Trophoblast cell (in vitro differentiated cells and primary cell): Measurements from ENCODE around the gene PPFIBP2.

Experiments
- DNase-seq, 2 donors: peaks; one replicate each; pipeline ENCODE4 v3.0.0-alpha.2; 2016
- H2AFZ ChIP-seq: 2 replicates; pipeline ENCODE4 v1.6.1; 2013; ENCODE audit warnings: low read length, moderate library complexity, mild to moderate bottlenecking; ENCODE audit not compliant: insufficient read depth, poor library complexity
- H2AK5ac ChIP-seq: 2 replicates; pipeline ENCODE4 v1.6.1; 2013; ENCODE audit warnings: mild to moderate bottlenecking, low read length
- H2BK120ac ChIP-seq: 2 replicates; pipeline ENCODE4 v1.6.1; 2013; ENCODE audit warnings: low read length, mild to moderate bottlenecking, moderate library complexity; ENCODE audit not compliant: insufficient read depth, poor library complexity
- H2BK12ac ChIP-seq: 2 replicates; pipeline ENCODE4 v1.6.1; 2013; ENCODE audit warnings: mild to moderate bottlenecking, low read length, moderate library complexity
- H2BK5ac ChIP-seq: 2 replicates; pipeline ENCODE4 v1.6.1; 2013; ENCODE audit warnings: low read length, low read depth, moderate library complexity, mild to moderate bottlenecking; ENCODE audit not compliant: poor library complexity
- H3K14ac ChIP-seq: 2 replicates; pipeline ENCODE4 v1.6.1; 2013; ENCODE audit warnings: mild to moderate bottlenecking, low read length
- H3K18ac ChIP-seq: 2 replicates; pipeline ENCODE4 v1.6.1; 2013; ENCODE audit warnings: mild to moderate bottlenecking, low read length
- H3K23ac ChIP-seq: 2 replicates; pipeline ENCODE4 v1.6.1; 2013; ENCODE audit warnings: low read length
- H3K27ac ChIP-seq: 2 replicates; pipeline ENCODE4 v1.5.1; 2013; ENCODE audit warnings: low read depth, mild to moderate bottlenecking, inconsistent platforms, low read length, moderate library complexity
- H3K27me3 ChIP-seq: 2 replicates; pipeline ENCODE4 v1.6.1; 2013; ENCODE audit warnings: inconsistent platforms, mild to moderate bottlenecking, low read length, moderate library complexity; ENCODE audit not compliant: insufficient read depth
- H3K36me3 ChIP-seq, 2 experiments: 1 replicate in 1 of 2; 2 replicates in 1 of 2; pipeline ENCODE4 v1.6.1; 2013; ENCODE audit warnings: low read length in 2 of 2, mild to moderate bottlenecking in 2 of 2, moderate library complexity in 1 of 2; ENCODE audit not compliant: insufficient read depth in 2 of 2, control insufficient read depth in 1 of 2
- H3K4ac ChIP-seq: 2 replicates; pipeline ENCODE4 v1.6.1; 2013; ENCODE audit warnings: low read depth, mild to moderate bottlenecking, low read length, moderate library complexity
- H3K4me1 ChIP-seq, 2 experiments: 1 replicate in 1 of 2; 2 replicates in 1 of 2; pipeline ENCODE4 v1.6.1; 2013; ENCODE audit warnings: low read length in 2 of 2, mild to moderate bottlenecking in 2 of 2, moderate library complexity in 1 of 2; ENCODE audit not compliant: insufficient read depth in 2 of 2, control insufficient read depth in 1 of 2
- H3K4me2 ChIP-seq: 2 replicates; pipeline ENCODE4 v1.6.1; 2013; ENCODE audit warnings: inconsistent platforms, mild to moderate bottlenecking, low read length, moderate library complexity
- H3K4me3 ChIP-seq: 2 replicates; pipeline ENCODE4 v1.5.1; 2013; ENCODE audit warnings: mild to moderate bottlenecking, low read depth, low read length, inconsistent platforms
- H3K79me1 ChIP-seq: one replicate; pipeline ENCODE4 v1.6.1; 2013; ENCODE audit warnings: low read length
- H3K79me2 ChIP-seq: 2 replicates; pipeline ENCODE4 v1.6.1; 2013; ENCODE audit warnings: low read length, mild to moderate bottlenecking; ENCODE audit not compliant: control insufficient read depth, insufficient read depth, poor library complexity
- H3K9ac ChIP-seq: 2 replicates; pipeline ENCODE4 v1.6.1; 2013; ENCODE audit warnings: mild to moderate bottlenecking, low read length
- H3K9me3 ChIP-seq: 2 replicates; pipeline ENCODE4 v1.6.1; 2013; ENCODE audit warnings: low read depth, mild to moderate bottlenecking, control low read depth, inconsistent platforms, low read length; ENCODE audit not compliant: insufficient read depth
- H4K12ac ChIP-seq: 2 replicates; pipeline ENCODE4 v1.6.1; 2013; ENCODE audit warnings: low read depth, mild to moderate bottlenecking, low read length, moderate library complexity
- H4K8ac ChIP-seq: 2 replicates; pipeline ENCODE4 v1.6.1; 2013; ENCODE audit warnings: low read depth, mild to moderate bottlenecking, low read length, moderate library complexity
- H4K91ac ChIP-seq: one replicate; pipeline ENCODE4 v1.6.1; 2013; ENCODE audit warnings: low read depth, mild to moderate bottlenecking, low read length, moderate library complexity
- WGBS: extraction: QIAGEN DNeasy Blood & Tissue Kit; methylation state at CpG from one replicate; pipeline ENCODE4 v1.1.7; 2013; ENCODE audit warnings: missing lambda C conversion rate; ENCODE audit not compliant: insufficient read length, insufficient coverage; ENCODE audit errors: extremely low coverage; 5-methylcytosine and 5-hydroxymethylcytosine counted together

Gene PPFIBP2

GRCh38 chr11:7595016-7595866, 81.4 kb downstream of the PPFIBP2 start:
- H2BK12ac ChIP-seq, result no peak overlapping the region
- H4K91ac ChIP-seq, result no peak overlapping the region
- no CpG with 5 or more reads among the region's 1 CpG for WGBS
- DNase-seq, result no peak
- no peak overlapping the region for H4K8ac ChIP-seq
- no peak overlapping the region for H3K4me3 ChIP-seq
- H4K12ac ChIP-seq, result no peak overlapping the region
- H3K18ac ChIP-seq, result no peak overlapping the region
- H3K23ac ChIP-seq, result no peak overlapping the region
- H2BK5ac ChIP-seq, result no peak overlapping the region
- H3K4me1 ChIP-seq, result peaks cover 14 to 18% of the 10 kb centered on the region in 2 experiments
- H3K79me2 ChIP-seq, result no peaks in the 10 kb centered on the region
- no peak overlapping the region for H2AFZ ChIP-seq
- H3K79me1 ChIP-seq, result peaks cover 4% of the 10 kb centered on the region
- no peak overlapping the region for H2BK120ac ChIP-seq
- H3K14ac ChIP-seq, result no peak overlapping the region
- no peaks in the 10 kb centered on the region for H3K36me3 ChIP-seq
- no peaks in the 10 kb centered on the region for H3K9me3 ChIP-seq
- H3K4ac ChIP-seq, result no peak overlapping the region
- H3K27ac ChIP-seq, result no peak overlapping the region
- no peak overlapping the region for H3K4me2 ChIP-seq
- H3K27me3 ChIP-seq, result no peaks in the 10 kb centered on the region
- H3K9ac ChIP-seq, result no peak overlapping the region
- H2AK5ac ChIP-seq, result no peak overlapping the region

- DNase-seq, result peak in 1 of 2 donors; percentile 23
- no peak overlapping the region for H4K91ac ChIP-seq
- no peak overlapping the region for H3K18ac ChIP-seq
- H3K23ac ChIP-seq, result no peak overlapping the region
- no peak overlapping the region for H3K9ac ChIP-seq
- H2AK5ac ChIP-seq, result no peak overlapping the region
- H2AFZ ChIP-seq, result no peak overlapping the region
- WGBS, result no CpG with 5 or more reads among the region's 2 CpGs
- no peak overlapping the region for H2BK5ac ChIP-seq
- H3K14ac ChIP-seq, result no peak overlapping the region
- peaks cover 8% of the 10 kb centered on the region for H3K79me1 ChIP-seq
- H4K8ac ChIP-seq, result no peak overlapping the region
- no peak overlapping the region for H3K4me2 ChIP-seq
- H3K36me3 ChIP-seq, result no peaks in the 10 kb centered on the region
- H3K4ac ChIP-seq, result no peak overlapping the region
- H3K4me3 ChIP-seq, result no peak overlapping the region
- no peaks in the 10 kb centered on the region for H3K27me3 ChIP-seq
- H2BK120ac ChIP-seq, result no peak overlapping the region
- no peak overlapping the region for H2BK12ac ChIP-seq
- peak overlapping the region; percentile 16 for H3K27ac ChIP-seq
- no peak overlapping the region for H4K12ac ChIP-seq
- H3K9me3 ChIP-seq, result no peaks in the 10 kb centered on the region
- no peaks in the 10 kb centered on the region for H3K79me2 ChIP-seq
- H3K4me1 ChIP-seq, result peaks cover 17 to 24% of the 10 kb centered on the region in 2 experiments
Observed at GRCh38 chr11:7595951-7596350, 82.2 kb downstream of the PPFIBP2 start.

GRCh38 chr11:7596975-7597391, 83.2 kb downstream of the PPFIBP2 start:
- no peak overlapping the region for H3K23ac ChIP-seq
- no peak overlapping the region for H3K4me3 ChIP-seq
- no peak overlapping the region for H3K4me2 ChIP-seq
- H3K27me3 ChIP-seq, result no peaks in the 10 kb centered on the region
- no peaks in the 10 kb centered on the region for H3K79me2 ChIP-seq
- H3K79me1 ChIP-seq, result peaks cover 12% of the 10 kb centered on the region
- no peak overlapping the region for H3K9ac ChIP-seq
- H4K91ac ChIP-seq, result peak overlapping the region; percentile 15
- H3K14ac ChIP-seq, result no peak overlapping the region
- peak in 1 of 2 donors; percentile 54 for DNase-seq
- H2BK12ac ChIP-seq, result peak overlapping the region; percentile 7
- H3K36me3 ChIP-seq, result no peaks in the 10 kb centered on the region
- H3K18ac ChIP-seq, result no peak overlapping the region
- peak overlapping the region; percentile 28 for H3K27ac ChIP-seq
- peak overlapping the region; percentile 9 for H2BK120ac ChIP-seq
- H2AK5ac ChIP-seq, result no peak overlapping the region
- no peak overlapping the region for H4K12ac ChIP-seq
- H3K4me1 ChIP-seq, result peaks cover 21 to 28% of the 10 kb centered on the region in 2 experiments
- no peak overlapping the region for H4K8ac ChIP-seq
- no peak overlapping the region for H2BK5ac ChIP-seq
- H3K4ac ChIP-seq, result no peak overlapping the region
- H3K9me3 ChIP-seq, result no peaks in the 10 kb centered on the region
- H2AFZ ChIP-seq, result no peak overlapping the region
- WGBS, result no CpG with 5 or more reads among the region's 5 CpGs

GRCh38 chr11:7597620-7598019, 83.8 kb downstream of the PPFIBP2 start:
- Histone ChIP-seq H3K4ac (no peak overlapping the region), H4K8ac (peak overlapping the region; percentile 1), H3K4me3 (no peak overlapping the region), H3K23ac (no peak overlapping the region), H3K4me2 (no peak overlapping the region), H3K9me3 (no peaks in the 10 kb centered on the region), H2BK5ac (peak overlapping the region; percentile 7), H2BK120ac (peak overlapping the region; percentile 9), H3K9ac (no peak overlapping the region), H4K12ac (no peak overlapping the region), H3K27ac (peak overlapping the region; percentile 8), H4K91ac (peak overlapping the region; percentile 15), H2AFZ (no peak overlapping the region), H3K4me1 (peaks cover 27 to 33% of the 10 kb centered on the region in 2 experiments), H3K14ac (peak overlapping the region; percentile 0), H3K79me1 (peaks cover 12% of the 10 kb centered on the region), H3K18ac (no peak overlapping the region), H3K36me3 (no peaks in the 10 kb centered on the region), H2AK5ac (no peak overlapping the region), H3K27me3 (no peaks in the 10 kb centered on the region), H2BK12ac (peak overlapping the region; percentile 7), H3K79me2 (no peaks in the 10 kb centered on the region)
- WGBS, result no CpG with 5 or more reads among the region's 8 CpGs
- peak; percentile 84 to 86 for DNase-seq
